CD4-positive, alpha-beta T cell treated with Interferon gamma for 1 hour (primary cell): ENCODE measurements around the gene BSCL2.
"Not testable (repeated sequence)": the region's sequence is repeated elsewhere in the genome, so short reads cannot be mapped to it uniquely, and the experiment has no call there.

Source experiments
- DNase-seq: peaks from one replicate; pipeline ENCODE4 v3.0.0-alpha.2; 2020

Gene BSCL2

GRCh38 chr11:62682518-62682917, 24.7 kb downstream of the BSCL2 start:
- no peak for DNase-seq

GRCh38 chr11:62680825-62681240, 26.4 kb downstream of the BSCL2 start:
- peak; percentile 29 for DNase-seq

- DNase-seq: peak; percentile 83
These were observed 28.2 kb downstream of the BSCL2 start, which contains the start of gene UBXN1 for GRCh38 chr11:62678770-62679696. UBXN1 (minus strand) TSS chr11:62679073; CDS start chr11:62678923, 150 bp downstream.

- DNase-seq: no peak
These were observed 28.8 kb downstream of the BSCL2 start for GRCh38 chr11:62678433-62678769.

DNA sequence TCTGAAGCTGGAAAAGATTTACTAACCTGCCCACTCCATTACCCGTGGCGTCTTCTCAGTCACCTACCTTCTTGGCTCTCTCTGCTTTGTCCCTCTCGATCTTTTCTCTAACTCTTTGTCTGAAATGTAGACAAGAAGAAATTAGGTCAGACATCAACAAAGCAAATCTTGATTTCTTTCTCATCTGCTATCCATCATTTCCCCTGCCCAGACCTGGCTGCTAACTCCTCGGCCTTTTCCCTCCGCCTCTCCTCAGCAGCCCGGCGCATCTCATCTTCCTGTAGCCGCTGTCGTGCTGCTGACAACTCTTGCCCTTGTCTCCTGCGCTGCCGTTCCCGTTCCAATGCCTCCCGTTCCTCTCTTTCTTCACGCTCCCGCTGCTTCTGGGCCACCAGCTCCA, 29.5 kb downstream of the BSCL2 start:
- no peak for DNase-seq

DNA sequence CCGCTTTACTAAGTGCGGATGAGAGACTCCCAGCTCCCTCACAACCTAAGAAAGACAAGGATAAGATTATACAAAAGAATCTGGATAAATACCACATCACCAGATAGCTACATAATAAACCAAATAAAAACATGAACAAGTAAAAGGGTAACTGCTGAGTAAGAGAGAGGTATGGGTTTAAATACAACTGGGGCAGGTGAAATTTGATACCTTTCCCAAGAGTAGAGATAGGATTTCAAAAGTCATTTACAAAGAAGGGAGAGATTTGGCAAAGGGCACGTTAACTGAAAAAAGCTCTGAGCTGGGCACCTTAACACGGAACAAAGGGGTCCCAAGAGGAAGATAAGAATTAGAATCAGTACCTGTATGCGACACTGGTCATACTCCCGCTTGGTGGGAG, 30.1 kb downstream of the BSCL2 start:
- DNase-seq: no peak

- DNase-seq: no peak
These were observed 30.5 kb downstream of the BSCL2 start for GRCh38 chr11:62676698-62677097.

GRCh38 chr11:62675415-62675814, 31.8 kb downstream of the BSCL2 start:
- not testable (repeated sequence) for DNase-seq

GRCh38 chr11:62673196-62673525, 34.1 kb downstream of the BSCL2 start:
- DNase-seq: no peak

DNA sequence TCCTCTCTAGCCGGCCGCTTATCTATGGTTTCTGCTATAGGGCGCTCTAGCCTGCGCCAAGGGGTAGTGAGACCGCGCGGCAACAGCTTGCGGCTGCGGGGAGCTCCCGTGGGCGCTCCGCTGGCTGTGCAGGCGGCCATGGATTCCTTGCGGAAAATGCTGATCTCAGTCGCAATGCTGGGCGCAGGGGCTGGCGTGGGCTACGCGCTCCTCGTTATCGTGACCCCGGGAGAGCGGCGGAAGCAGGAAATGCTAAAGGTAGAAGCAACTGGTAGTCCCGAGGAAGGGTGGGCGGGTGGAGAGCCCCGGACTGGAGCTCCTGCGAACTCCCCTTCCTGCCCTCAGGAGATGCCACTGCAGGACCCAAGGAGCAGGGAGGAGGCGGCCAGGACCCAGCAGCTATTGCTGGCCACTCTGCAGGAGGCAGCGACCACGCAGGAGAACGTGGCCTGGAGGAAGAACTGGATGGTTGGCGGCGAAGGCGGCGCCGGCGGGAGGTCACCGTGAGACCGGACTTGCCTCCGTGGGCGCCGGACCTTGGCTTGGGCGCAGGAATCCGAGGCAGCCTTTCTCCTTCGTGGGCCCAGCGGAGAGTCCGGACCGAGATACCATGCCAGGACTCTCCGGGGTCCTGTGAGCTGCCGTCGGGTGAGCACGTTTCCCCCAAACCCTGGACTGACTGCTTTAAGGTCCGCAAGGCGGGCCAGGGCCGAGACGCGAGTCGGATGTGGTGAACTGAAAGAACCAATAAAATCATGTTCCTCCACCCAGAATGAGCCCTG, 35.4 kb downstream of the BSCL2 start, which contains the start of the genes LBHD1 and UQCC3:
TSS of gene LBHD1 (minus strand) at position 660 of the 782 bp plus-strand sequence. CDS start 2,236 bp downstream, outside the sequence.
TSS of gene UQCC3 (plus strand) at position 66 of the 782 bp plus-strand sequence. CDS start at position 139, 73 bp downstream.
- DNase-seq: peak; percentile 72

DNA sequence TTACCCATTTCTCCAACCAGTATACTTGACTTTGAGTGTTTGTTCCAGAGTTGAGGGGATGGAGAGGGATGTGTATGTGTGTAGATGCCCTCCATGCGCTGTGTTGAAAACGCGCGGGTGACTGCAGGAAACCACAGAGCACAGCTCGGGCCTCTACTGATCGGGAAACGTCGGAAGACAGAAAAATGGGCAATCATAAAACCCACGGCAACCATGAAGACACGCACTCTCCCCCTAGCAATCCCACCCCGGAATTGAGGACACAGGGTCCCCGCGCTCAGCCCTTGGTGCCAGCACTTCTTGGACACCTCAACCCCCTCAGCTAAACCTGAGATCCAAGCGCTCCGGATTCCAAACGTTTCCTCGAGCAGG, 36.0 kb downstream of the BSCL2 start:
- DNase-seq: no peak

GRCh38 chr11:62669420-62670161, 37.6 kb downstream of the BSCL2 start:
- no peak for DNase-seq

GRCh38 chr11:62667460-62667859, 39.8 kb downstream of the BSCL2 start:
- DNase-seq: no peak

GRCh38 chr11:62666259-62666926, 40.8 kb downstream of the BSCL2 start:
- no peak for DNase-seq

DNA sequence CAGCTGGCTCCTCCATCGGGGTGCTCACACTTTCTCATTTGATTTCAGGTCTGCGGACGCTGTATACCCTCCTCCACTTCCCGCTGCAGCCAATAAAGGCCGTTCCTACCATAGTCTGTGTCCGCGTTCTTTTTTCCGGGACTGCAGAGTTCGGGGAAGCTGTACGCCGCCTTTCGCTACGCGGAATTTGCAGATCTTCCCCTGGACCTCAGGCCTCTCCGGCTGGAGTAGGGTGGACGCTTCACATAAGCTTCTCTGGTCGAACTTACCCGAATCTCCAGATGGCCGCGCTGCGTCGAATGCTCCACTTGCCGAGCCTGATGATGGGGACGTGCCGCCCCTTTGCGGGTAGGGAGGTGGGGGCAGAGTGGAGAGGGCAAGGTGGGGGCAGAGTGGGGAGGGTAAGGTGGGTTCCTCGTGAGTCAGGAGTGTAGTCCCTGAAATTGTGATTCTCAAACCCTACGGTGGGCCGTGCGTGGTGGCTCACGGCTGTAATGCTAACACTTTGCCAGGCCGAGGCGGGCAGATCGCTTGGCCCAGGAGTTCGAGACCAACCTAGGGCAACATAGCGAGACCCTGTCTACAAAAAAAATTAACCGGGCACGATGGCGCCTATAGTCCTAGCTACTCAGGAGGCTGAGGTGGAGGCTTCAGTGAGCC, 41.5 kb downstream of the BSCL2 start:
- peak; percentile 58 for DNase-seq

DNA sequence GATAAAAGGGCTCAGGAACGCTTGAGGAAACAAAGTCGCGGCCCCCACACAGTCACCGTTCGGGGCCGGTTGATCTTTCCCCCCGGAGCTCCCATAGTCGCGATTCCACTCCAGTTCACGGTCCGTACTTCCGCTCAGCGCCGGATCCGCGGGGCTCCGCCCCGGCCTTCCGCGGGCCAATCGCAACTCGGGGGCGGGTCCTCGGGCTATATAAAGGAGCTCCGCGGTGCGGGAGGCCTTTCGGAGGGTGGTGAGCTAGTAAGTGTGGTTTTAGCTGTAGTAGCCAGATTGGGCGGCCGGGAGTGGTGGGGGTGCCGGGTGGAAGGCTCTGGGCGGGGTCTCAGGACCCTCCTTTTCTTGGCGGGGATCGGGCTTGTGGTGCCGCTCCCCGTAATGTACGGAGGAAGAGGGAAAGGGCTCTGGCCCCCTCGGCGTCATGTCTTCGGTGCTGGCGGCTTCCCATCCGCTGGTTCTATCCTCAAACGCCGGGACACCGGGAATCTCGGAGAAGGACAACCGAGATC, 42.1 kb downstream of the BSCL2 start, which contains the start of the genes C11orf98 and CSKMT:
TSS of gene C11orf98 (minus strand) at position 136 of the 524 bp plus-strand sequence. CDS start at position 95, 41 bp downstream.
TSS of gene CSKMT (plus strand) at position 238 of the 524 bp plus-strand sequence. CDS start 568 bp downstream, outside the sequence.
- peak; percentile 92 for DNase-seq

DNA sequence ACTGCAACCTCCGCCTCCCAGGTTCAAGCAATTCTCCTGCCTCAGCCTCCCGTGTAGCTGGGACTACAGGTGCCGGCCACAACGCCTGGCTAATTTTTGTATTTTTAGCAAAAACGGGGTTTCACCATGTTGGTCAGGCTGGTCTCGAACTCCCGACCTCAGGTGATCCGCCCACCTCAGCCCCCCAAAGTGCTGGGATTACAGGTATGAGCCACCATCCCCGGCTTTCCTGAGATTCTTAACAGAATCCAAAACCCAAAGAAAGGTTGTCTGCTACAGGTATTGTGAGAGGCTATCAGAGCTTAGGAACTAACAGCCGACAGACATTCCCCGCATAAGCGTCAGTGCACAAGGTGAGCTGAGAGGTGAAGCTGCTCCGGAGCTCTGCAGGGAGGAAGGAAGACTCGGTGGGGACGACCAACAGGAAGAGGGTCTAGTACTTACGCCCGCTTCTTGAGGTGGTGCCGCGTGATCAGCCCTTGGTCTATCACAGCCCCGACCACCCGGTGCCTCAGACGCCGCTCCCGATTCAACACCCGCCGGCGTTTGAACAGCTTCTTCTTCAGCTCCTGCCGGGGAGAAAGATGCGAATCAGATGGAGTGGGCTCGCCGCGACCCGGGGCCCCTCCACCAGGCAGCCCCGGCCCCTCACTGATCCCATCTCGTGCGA, 42.7 kb downstream of the BSCL2 start:
- DNase-seq: peak; percentile 56

GRCh38 chr11:62656796-62657429, 50.3 kb downstream of the BSCL2 start:
- no peak for DNase-seq

DNA sequence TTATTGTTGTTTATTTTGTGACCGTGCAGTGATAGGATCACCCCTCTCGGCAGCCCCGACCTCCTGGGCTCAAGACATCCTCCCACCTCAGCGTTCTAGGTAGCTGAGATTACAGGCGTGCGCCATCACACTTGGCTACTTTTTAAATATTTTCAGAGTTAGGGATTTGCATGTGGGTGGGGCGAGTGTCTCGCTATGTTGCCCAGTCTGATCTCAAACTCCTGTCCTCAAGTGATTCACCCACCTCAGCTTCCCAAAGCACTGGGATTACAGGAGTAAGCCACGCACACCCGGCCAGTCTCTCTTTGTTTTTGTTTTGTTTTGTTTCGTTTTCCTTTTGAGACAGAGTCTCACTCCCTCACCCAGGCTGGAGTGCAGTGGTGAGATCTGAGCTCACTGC, 52.9 kb downstream of the BSCL2 start:
- DNase-seq: no peak
